Measurements from ENCODE around the gene MYO5C. TPM values are rescaled to one million over a fixed set of nuclear protein-coding genes. Genes with fewer than 3 reads are reported as not detected.

MYO5C gene
- total and polyA plus RNA-seq, 2 of the 8 experiments (the other 6 are each of a cell fraction or from before 2014, with no cell fraction given), result 8.2 to 26.7 TPM

DNA sequence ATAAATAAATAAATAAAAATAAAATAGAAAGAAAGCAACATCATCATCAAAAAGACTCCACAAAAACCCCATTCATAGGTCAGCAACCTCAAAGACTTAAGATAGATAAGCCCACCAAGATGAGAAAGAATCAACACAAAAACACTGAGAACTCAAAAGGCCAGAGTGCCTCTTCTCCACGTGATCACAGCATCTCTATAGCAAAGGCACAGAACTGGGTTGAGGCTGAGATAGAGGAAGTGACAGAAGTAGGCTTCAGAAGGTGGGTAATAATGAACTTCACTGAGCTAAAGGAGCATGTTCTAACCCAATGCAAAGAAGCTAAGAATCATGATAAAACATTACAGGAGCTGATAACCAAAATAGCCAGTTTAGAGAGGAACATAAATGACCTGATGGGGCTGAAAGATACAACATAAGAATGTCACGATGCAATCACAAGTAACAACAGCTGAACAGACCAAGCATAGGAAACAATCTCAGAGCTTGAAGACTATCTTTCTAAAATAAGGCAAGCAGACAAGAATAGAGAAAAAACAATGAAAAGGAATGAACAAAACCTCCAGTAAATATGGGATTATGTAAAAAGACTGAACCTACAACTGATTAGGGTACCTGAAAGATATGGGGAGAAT lies 130.9 kb downstream of the MYO5C start (continued):
- TF ChIP-seq GABPA (IDR thresholded peaks at IDR 0.05; ENCODE audit: borderline replicate concordance, insufficient read depth, low read length), result no peak
- TF ChIP-seq ATF3 (IDR thresholded peaks at IDR 0.05; ENCODE audit: insufficient read depth, low read depth, low read length), result no peak
- TF ChIP-seq, protein P1, sequence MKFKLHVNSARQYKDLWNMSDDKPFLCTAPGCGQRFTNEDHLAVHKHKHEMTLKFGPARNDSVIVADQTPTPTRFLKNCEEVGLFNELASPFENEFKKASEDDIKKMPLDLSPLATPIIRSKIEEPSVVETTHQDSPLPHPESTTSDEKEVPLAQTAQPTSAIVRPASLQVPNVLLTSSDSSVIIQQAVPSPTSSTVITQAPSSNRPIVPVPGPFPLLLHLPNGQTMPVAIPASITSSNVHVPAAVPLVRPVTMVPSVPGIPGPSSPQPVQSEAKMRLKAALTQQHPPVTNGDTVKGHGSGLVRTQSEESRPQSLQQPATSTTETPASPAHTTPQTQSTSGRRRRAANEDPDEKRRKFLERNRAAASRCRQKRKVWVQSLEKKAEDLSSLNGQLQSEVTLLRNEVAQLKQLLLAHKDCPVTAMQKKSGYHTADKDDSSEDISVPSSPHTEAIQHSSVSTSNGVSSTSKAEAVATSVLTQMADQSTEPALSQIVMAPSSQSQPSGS (IDR thresholded peaks at IDR 0.05; ENCODE audit: low read length), result no peak
- TF ChIP-seq CHD1 (IDR thresholded peaks at IDR 0.05; ENCODE audit: low read depth, low read length), result no peak
- no peak for TF ChIP-seq KDM4A (IDR thresholded peaks at IDR 0.05; ENCODE audit: low read depth, low read length, severe bottlenecking)
- no peak for TF ChIP-seq TCF12 (IDR thresholded peaks at IDR 0.05; ENCODE audit: low read depth, low read length)
- TF ChIP-seq EP300 (IDR thresholded peaks at IDR 0.05; ENCODE audit: borderline replicate concordance in 1 of 2, low read depth in 2 of 2, low read length in 2 of 2), result no peak
- TF ChIP-seq CBX8 (IDR thresholded peaks at IDR 0.05; ENCODE audit: borderline replicate concordance, low read depth, low read length), result no peak

Measured in H1 (cell line).